ENCODE measurements around the gene GSTO1. TPM values are rescaled to one million over a fixed set of nuclear protein-coding genes. Genes with fewer than 3 reads are reported as not detected.
A peak's percentile ranks its signal among the peaks of the same experiment; 100 is the strongest.

GSTO1 gene
- total and polyA plus RNA-seq, 9 of the 15 experiments (the other 6 are each of a cell fraction or from before 2014, with no cell fraction given) = 136 to 592 (median 237) TPM

DNA sequence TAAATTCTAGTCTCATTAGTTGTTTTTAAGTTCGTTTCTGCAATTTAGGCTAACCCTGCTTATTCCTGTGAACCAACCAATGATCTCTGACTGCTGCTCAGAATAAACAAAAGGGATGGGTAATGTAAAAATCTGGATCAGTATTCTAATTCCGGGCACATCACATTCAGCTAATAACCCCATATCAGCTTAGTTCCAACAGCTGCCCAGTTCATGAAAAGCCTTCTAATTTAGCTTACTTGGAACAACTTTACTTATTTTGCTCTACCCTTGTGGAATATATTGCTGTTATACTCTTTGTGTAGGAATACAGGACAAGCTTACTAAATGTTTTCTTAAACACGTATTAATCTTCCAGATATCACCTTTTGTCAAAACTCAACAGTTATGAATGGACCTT lies 18.9 kb upstream of the GSTO1 start (continued):
- TF ChIP-seq, protein P1, sequence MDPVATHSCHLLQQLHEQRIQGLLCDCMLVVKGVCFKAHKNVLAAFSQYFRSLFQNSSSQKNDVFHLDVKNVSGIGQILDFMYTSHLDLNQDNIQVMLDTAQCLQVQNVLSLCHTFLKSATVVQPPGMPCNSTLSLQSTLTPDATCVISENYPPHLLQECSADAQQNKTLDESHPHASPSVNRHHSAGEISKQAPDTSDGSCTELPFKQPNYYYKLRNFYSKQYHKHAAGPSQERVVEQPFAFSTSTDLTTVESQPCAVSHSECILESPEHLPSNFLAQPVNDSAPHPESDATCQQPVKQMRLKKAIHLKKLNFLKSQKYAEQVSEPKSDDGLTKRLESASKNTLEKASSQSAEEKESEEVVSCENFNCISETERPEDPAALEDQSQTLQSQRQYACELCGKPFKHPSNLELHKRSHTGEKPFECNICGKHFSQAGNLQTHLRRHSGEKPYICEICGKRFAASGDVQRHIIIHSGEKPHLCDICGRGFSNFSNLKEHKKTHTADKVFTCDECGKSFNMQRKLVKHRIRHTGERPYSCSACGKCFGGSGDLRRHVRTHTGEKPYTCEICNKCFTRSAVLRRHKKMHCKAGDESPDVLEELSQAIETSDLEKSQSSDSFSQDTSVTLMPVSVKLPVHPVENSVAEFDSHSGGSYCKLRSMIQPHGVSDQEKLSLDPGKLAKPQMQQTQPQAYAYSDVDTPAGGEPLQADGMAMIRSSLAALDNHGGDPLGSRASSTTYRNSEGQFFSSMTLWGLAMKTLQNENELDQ (CRISPR knock-in tag; IDR thresholded peaks at IDR 0.05; ENCODE audit: borderline replicate concordance) = no peak
- no peak for TF ChIP-seq ZNF644 (tag; IDR thresholded peaks at IDR 0.05; ENCODE audit: low read depth)
- no peak for TF ChIP-seq NFYB (IDR thresholded peaks at IDR 0.05; ENCODE audit: extremely low read depth, insufficient read length)
- TF ChIP-seq CBFA2T2 (conservative IDR thresholded peaks at IDR 0.05) = no peak

DNA sequence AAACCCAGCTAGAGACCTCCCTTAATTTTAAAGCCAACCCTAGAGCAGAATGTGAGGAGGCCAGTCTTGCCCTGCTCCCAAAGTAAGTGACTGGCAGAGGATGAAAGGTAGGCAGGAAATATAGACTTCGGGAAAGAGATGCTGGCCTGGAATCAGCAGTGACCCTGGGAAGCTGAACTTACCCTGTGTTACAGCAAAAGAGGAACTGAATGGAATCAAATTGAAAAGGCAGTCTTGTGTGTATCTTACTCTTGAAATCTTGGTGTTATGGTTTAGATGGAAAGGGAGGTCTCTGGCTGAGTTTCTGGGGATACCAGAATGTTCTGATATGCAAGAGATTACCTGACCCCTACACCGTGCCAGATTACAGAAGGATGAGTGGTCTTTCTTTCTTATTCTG lies 14.6 kb upstream of the GSTO1 start:
- H3K9me1 ChIP-seq (ENCODE audit: control insufficient read depth, insufficient read depth, low read length) = no peaks in the 10 kb centered on the region
- CTCF ChIA-PET (ENCODE audit: low intra/inter-chr PET ratio) = no interaction called here
- H3K4me3 ChIP-seq = no peak overlapping the region
- FAIRE-seq (no peak), DNase-seq (ENCODE audit: extremely low read depth in 1 of 4, low spot score in 3 of 4) (no peak), ATAC-seq (peak; percentile 34; the same call in 2 of the 3 replicates)
- no peak overlapping the region for H3K9ac ChIP-seq (ENCODE audit: insufficient read depth in 1 of 2, low read depth in 2 of 2, low read length in 2 of 2)
- 0 out of 2 replicates have a peak, but pooled peaks cover 1% of the 10 kb centered on the region for H3K9me3 ChIP-seq (replicated peaks; ENCODE audit: control insufficient read depth, insufficient read depth, low read depth, low read length)
- H3K27ac ChIP-seq (ENCODE audit: extremely low read depth, low read depth, low read length) = no peak overlapping the region
- intact Hi-C loops (cut with micrococcal nuclease) = no loop called here
- H4K20me1 ChIP-seq (replicated peaks; ENCODE audit: control insufficient read depth, insufficient read depth, low read length) = no peaks in the 10 kb centered on the region
- peak overlapping the region; percentile 70; the same call in 1 of the 2 replicates for H2AFZ ChIP-seq (ENCODE audit: low read depth, low read length)
- H3K4me1 ChIP-seq (replicated peaks in 1 of 2; ENCODE audit: control insufficient read depth in 2 of 2, insufficient read depth in 2 of 2, low read length in 2 of 2) = peaks cover 0 to 8% of the 10 kb centered on the region in 2 experiments; a peak in 3 of 5 replicates
- in situ Hi-C loops (cut with MboI) = no loop called here
- no peaks in the 10 kb centered on the region for H3K36me3 ChIP-seq (ENCODE audit: control insufficient read depth, insufficient read depth, low read length)
- POLR2A ChIA-PET = interaction anchor here (0.5 kb wide), 1 partner anchor 19 kb away, joined by 3 read pairs; no protein-coding TSS in a partner anchor
- no peak overlapping the region for H3K4me2 ChIP-seq (ENCODE audit: insufficient read depth, low read length)
- no peaks in the 10 kb centered on the region for H3K79me2 ChIP-seq (ENCODE audit: control insufficient read depth, insufficient read depth, low read length)
- BruUV-seq (replicated peaks) = no TSS peak
- 30% methylated on average over 2 of the region's 2 CpGs for WGBS (ENCODE audit: insufficient coverage, low coverage, missing lambda C conversion rate)
- TF ChIP-seq SPI1 (IDR thresholded peaks at IDR 0.05; ENCODE audit: borderline replicate concordance, low read depth, low read length) = peak; percentile 90
- TF ChIP-seq TOE1 (IDR thresholded peaks at IDR 0.05; ENCODE audit: borderline replicate concordance) = no peak
- no peak for TF ChIP-seq TOE1 (CRISPR knock-in tag; IDR thresholded peaks at IDR 0.05; ENCODE audit: borderline replicate concordance, low read depth)
- no peak for TF ChIP-seq PTRF (tag; IDR thresholded peaks at IDR 0.05)
- no peak for TF ChIP-seq KLF10 (CRISPR knock-in tag; IDR thresholded peaks at IDR 0.05)
- TF ChIP-seq, protein P2, sequence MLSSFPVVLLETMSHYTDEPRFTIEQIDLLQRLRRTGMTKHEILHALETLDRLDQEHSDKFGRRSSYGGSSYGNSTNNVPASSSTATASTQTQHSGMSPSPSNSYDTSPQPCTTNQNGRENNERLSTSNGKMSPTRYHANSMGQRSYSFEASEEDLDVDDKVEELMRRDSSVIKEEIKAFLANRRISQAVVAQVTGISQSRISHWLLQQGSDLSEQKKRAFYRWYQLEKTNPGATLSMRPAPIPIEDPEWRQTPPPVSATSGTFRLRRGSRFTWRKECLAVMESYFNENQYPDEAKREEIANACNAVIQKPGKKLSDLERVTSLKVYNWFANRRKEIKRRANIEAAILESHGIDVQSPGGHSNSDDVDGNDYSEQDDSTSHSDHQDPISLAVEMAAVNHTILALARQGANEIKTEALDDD (IDR thresholded peaks at IDR 0.05) = 0 out of 2 replicates have a peak, but pooled peaks have one; percentile 15
- TF ChIP-seq L3MBTL2 (IDR thresholded peaks at IDR 0.05) = no peak
- TF ChIP-seq, protein P3, sequence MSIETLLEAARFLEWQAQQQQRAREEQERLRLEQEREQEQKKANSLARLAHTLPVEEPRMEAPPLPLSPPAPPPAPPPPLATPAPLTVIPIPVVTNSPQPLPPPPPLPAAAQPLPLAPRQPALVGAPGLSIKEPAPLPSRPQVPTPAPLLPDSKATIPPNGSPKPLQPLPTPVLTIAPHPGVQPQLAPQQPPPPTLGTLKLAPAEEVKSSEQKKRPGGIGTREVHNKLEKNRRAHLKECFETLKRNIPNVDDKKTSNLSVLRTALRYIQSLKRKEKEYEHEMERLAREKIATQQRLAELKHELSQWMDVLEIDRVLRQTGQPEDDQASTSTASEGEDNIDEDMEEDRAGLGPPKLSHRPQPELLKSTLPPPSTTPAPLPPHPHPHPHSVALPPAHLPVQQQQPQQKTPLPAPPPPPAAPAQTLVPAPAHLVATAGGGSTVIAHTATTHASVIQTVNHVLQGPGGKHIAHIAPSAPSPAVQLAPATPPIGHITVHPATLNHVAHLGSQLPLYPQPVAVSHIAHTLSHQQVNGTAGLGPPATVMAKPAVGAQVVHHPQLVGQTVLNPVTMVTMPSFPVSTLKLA (conservative IDR thresholded peaks at IDR 0.05) = no peak
- H3K27me3 ChIP-seq (ENCODE audit: control insufficient read depth in 2 of 2, insufficient read depth in 2 of 2, low read length in 2 of 2) = no peaks in the 10 kb centered on the region
